HCT116 (cell line): ENCODE data around the gene GGCT. TPM values are rescaled to one million over a fixed set of nuclear protein-coding genes. Genes with fewer than 3 reads are reported as not detected.

ENCODE experiments used
- ATAC-seq: fragments of 200-7000 bp; cut with Tn5 transposase; 2 replicates; pipeline ENCODE4 v1.9.1; 2020; ENCODE audit warnings: mild to moderate bottlenecking, moderate library complexity
- BruUV-seq: library from RNA; stranded (reverse); fragments of 400-500 nt; replicated peaks from 2 replicates; lab custom pipeline; 2021; lab: Mats Ljungman, UMichigan
- CTCF ChIA-PET: fragments of 300-600 bp; sonication (Branson Sonifier 250); formaldehyde crosslinking; loops from one replicate; lab custom pipeline; 2021; ENCODE audit warnings: antibody characterized with exemption; lab: Charles Lee
- POLR2A ChIA-PET: fragments of 300-600, 350-600 bp; sonication (Branson Sonifier 250); formaldehyde crosslinking; loops from one replicate; lab custom pipeline; 2021; ENCODE audit warnings: antibody characterized with exemption; lab: Charles Lee
- RAD21 ChIA-PET, 2 experiments: fragments of 300-600 bp; sonication (Branson Sonifier 250); formaldehyde crosslinking; loops; one replicate each; lab custom pipeline; 2023; ENCODE audit warnings: low total read pairs in 2 of 2; ENCODE audit not compliant: uncharacterized antibody in 2 of 2, unreplicated experiment in 2 of 2, low non-redundant PET in 1 of 2; lab: Charles Lee
- DNase-seq: peaks from one replicate; pipeline ENCODE4 v3.0.0-alpha.2; 2010; ENCODE audit warnings: low read depth, low spot score
- H2AFZ ChIP-seq: fragments of 200-600 bp; shearing (Covaris generic), sonication (generic); 2 replicates; pipeline ENCODE4 v1.6.1; 2017; ENCODE audit warnings: low read depth, mixed run types, mixed read lengths, antibody characterized with exemption, low read length; ENCODE audit not compliant: poor library complexity, severe bottlenecking
- H3K27ac ChIP-seq: 2 replicates; pipeline ENCODE4 v1.5.1; 2012; ENCODE audit warnings: low read depth, low read length
- H3K27me3 ChIP-seq: fragments of 200-600 bp; sonication (generic); 2 replicates; pipeline ENCODE4 v1.6.1; 2016; ENCODE audit warnings: mixed run types, low read length, mixed read lengths; ENCODE audit not compliant: insufficient read depth
- H3K36me3 ChIP-seq, 2 experiments: fragments of 200-500 bp in 1 of 2; fragments of 200-600 bp in 1 of 2; sonication (Bioruptor generic) in 1 of 2; sonication (generic) in 1 of 2; 2 replicates each; pipeline versions ENCODE4 v1.5.1 to v1.6.1; 2014 to 2016; ENCODE audit warnings: low read length in 2 of 2, inconsistent platforms in 1 of 2, mixed read lengths in 1 of 2, mixed run types in 1 of 2; ENCODE audit not compliant: insufficient read depth in 2 of 2, control insufficient read depth in 1 of 2
- H3K4me1 ChIP-seq, 2 experiments: fragments of 200-600 bp in 1 of 2; sonication (generic) in 1 of 2; 2 replicates each; pipeline versions ENCODE4 v1.5.1 to v1.6.1; 2012 to 2017; ENCODE audit warnings: low read length in 2 of 2, inconsistent platforms in 1 of 2, mild to moderate bottlenecking in 1 of 2, mixed read lengths in 1 of 2, mixed run types in 1 of 2, moderate library complexity in 1 of 2; ENCODE audit not compliant: insufficient read depth in 2 of 2, control insufficient read depth in 1 of 2
- H3K4me2 ChIP-seq: fragments of 200-600 bp; sonication (generic); 2 replicates; pipeline ENCODE4 v1.6.1; 2017; ENCODE audit warnings: mixed run types, low read length, mixed read lengths
- H3K4me3 ChIP-seq, 2 experiments: fragments of 200-600 bp in 1 of 2; sonication (generic) in 1 of 2; replicated peaks in 1 of 2; 2 replicates each; pipeline ENCODE4 v1.5.1; 2011 to 2016; ENCODE audit warnings: low read length in 2 of 2, control low read depth in 1 of 2, low read depth in 1 of 2, mild to moderate bottlenecking in 1 of 2, mixed read lengths in 1 of 2, mixed run types in 1 of 2
- H3K79me2 ChIP-seq: fragments of 200-600 bp; sonication (generic); 2 replicates; pipeline ENCODE4 v1.6.1; 2017; ENCODE audit warnings: mild to moderate bottlenecking, mixed run types, low read length, moderate library complexity, mixed read lengths; ENCODE audit not compliant: insufficient read depth
- H3K9ac ChIP-seq: fragments of 200-600 bp; sonication (generic); 2 replicates; pipeline ENCODE4 v1.6.1; 2016; ENCODE audit warnings: low read length, mixed read lengths
- H3K9me2 ChIP-seq: fragments of 200-600 bp; sonication (generic), shearing (Covaris generic); 2 replicates; pipeline ENCODE4 v1.6.1; 2017; ENCODE audit warnings: mixed run types, mild to moderate bottlenecking, moderate library complexity; ENCODE audit not compliant: insufficient read depth
- H3K9me3 ChIP-seq, 2 experiments: fragments of 200-500 bp in 1 of 2; fragments of 200-600 bp in 1 of 2; sonication (Bioruptor generic) in 1 of 2; sonication (generic) in 1 of 2; 2 replicates each; pipeline ENCODE4 v1.6.1; 2014 to 2017; ENCODE audit warnings: low read length in 2 of 2, mixed read lengths in 2 of 2, inconsistent platforms in 1 of 2, low read depth in 1 of 2, mild to moderate bottlenecking in 1 of 2, mixed run types in 1 of 2, moderate library complexity in 1 of 2; ENCODE audit not compliant: control insufficient read depth in 1 of 2, insufficient read depth in 1 of 2
- H4K20me1 ChIP-seq: fragments of 200-600 bp; sonication (generic), shearing (Covaris generic); 2 replicates; pipeline ENCODE4 v1.6.1; 2017; ENCODE audit warnings: mixed run types, mild to moderate bottlenecking, moderate library complexity; ENCODE audit not compliant: insufficient read depth
- ATF3 ChIP-seq: IDR thresholded peaks from 2 replicates; pipeline ENCODE4 v1.6.1; 2012
- CBX3 ChIP-seq: IDR thresholded peaks from 2 replicates; pipeline ENCODE4 v1.6.1; 2012; ENCODE audit warnings: low read depth
- CEBPB ChIP-seq: IDR thresholded peaks from 2 replicates; pipeline ENCODE4 v1.6.1; 2012; ENCODE audit warnings: low read depth
- CTCF ChIP-seq, 3 experiments: fragments of 200-600 bp in 1 of 3; sonication (generic) in 1 of 3; IDR thresholded peaks in 2 of 3; conservative IDR thresholded peaks in 1 of 3; 2 replicates each; pipeline ENCODE4 v1.5.1; 2012 to 2017; ENCODE audit warnings: low read depth in 2 of 3, low read length in 2 of 3, antibody characterized with exemption in 1 of 3, borderline replicate concordance in 1 of 3, control low read depth in 1 of 3, mild to moderate bottlenecking in 1 of 3, mixed read lengths in 1 of 3, mixed run types in 1 of 3, moderate library complexity in 1 of 3; ENCODE audit not compliant: insufficient read depth in 1 of 3
- ELF1 ChIP-seq: IDR thresholded peaks from 2 replicates; pipeline ENCODE4 v1.6.1; 2012; ENCODE audit warnings: low read depth, borderline replicate concordance
- EZH2 ChIP-seq: fragments of 200-600 bp; sonication (generic); IDR thresholded peaks from 2 replicates; pipeline ENCODE4 v1.6.1; 2017; ENCODE audit warnings: antibody characterized with exemption, mixed run types
- EZH2phosphoT487 ChIP-seq: fragments of 200-600 bp; IDR thresholded peaks from 2 replicates; pipeline ENCODE4 v1.6.1; 2018; ENCODE audit warnings: antibody characterized with exemption, borderline replicate concordance
- FOSL1 ChIP-seq: IDR thresholded peaks from 2 replicates; pipeline ENCODE4 v1.6.1; 2012; ENCODE audit warnings: low read depth
- JUND ChIP-seq: IDR thresholded peaks from 2 replicates; pipeline ENCODE4 v1.6.1; 2012
- MAX ChIP-seq: IDR thresholded peaks from 2 replicates; pipeline ENCODE4 v1.6.1; 2012
- POLR2A ChIP-seq: IDR thresholded peaks from 2 replicates; pipeline ENCODE4 v1.7.0; 2011; ENCODE audit warnings: borderline replicate concordance; ENCODE audit not compliant: insufficient read depth, insufficient read length; ENCODE audit errors: extremely low read depth
- POLR2AphosphoS5 ChIP-seq: IDR thresholded peaks from 2 replicates; pipeline ENCODE4 v1.6.1; 2011; ENCODE audit warnings: mild to moderate bottlenecking, low read depth, low read length, moderate library complexity
- SIN3A ChIP-seq: IDR thresholded peaks from 2 replicates; pipeline ENCODE4 v1.6.1; 2012; ENCODE audit warnings: low read depth
- TCF7L2 ChIP-seq: IDR thresholded peaks from 2 replicates; pipeline ENCODE4 v1.7.0; 2011; ENCODE audit warnings: borderline replicate concordance, inconsistent platforms; ENCODE audit not compliant: insufficient read depth, insufficient read length; ENCODE audit errors: extremely low read depth
- ZBTB33 ChIP-seq: IDR thresholded peaks from 2 replicates; pipeline ENCODE4 v1.6.1; 2011; ENCODE audit warnings: mild to moderate bottlenecking, low read length, moderate library complexity; ENCODE audit not compliant: insufficient replicate concordance; ENCODE audit errors: extremely low read depth
- ZFX ChIP-seq: fragments of 450-650 bp; IDR thresholded peaks from 2 replicates; pipeline ENCODE4 v1.6.1; 2017
- ZNF274 ChIP-seq: fragments of 200-500 bp; sonication (Bioruptor generic); IDR thresholded peaks from 2 replicates; pipeline ENCODE4 v1.6.1; 2014; ENCODE audit warnings: mild to moderate bottlenecking, low read depth, low read length, inconsistent platforms
- intact Hi-C: fragments of 100-400 bp; cut with micrococcal nuclease; formaldehyde crosslinking; loops from 2 replicates; pipeline ENCODE4 v1.10.0; 2022
- total RNA-seq: library from RNA; stranded (reverse); gene quantifications from one replicate; pipeline ENCODE4 v1.2.1, GENCODE V29; 2021; ENCODE audit not compliant: unreplicated experiment

The GGCT gene
- total RNA-seq, 1 experiment from 2014 or later = 60.6 TPM

GRCh38 chr7:30450983-30451497 is 53.6 kb downstream of the GGCT start:
- RAD21 ChIA-PET = no interaction called here
- Histone ChIP-seq H4K20me1 (no peaks in the 10 kb centered on the region), H3K4me2 (no peak overlapping the region), H3K36me3 (peaks cover 0 to 1% of the 10 kb centered on the region in 2 experiments; a peak in 1 of 4 replicates), H2AFZ (no peak overlapping the region), H3K4me3 (no peak overlapping the region), H3K9me3 (no peaks in the 10 kb centered on the region), H3K79me2 (no peaks in the 10 kb centered on the region), H3K9me2 (no peaks in the 10 kb centered on the region), H3K9ac (no peak overlapping the region), H3K4me1 (no peaks in the 10 kb centered on the region), H3K27ac (no peak overlapping the region), H3K27me3 (no peaks in the 10 kb centered on the region)
- CTCF ChIA-PET = no interaction called here
- intact Hi-C loops = no loop called here
- TF ChIP-seq FOSL1 (no peak), POLR2AphosphoS5 (no peak), ZNF274 (no peak), MAX (no peak), ZFX (no peak), JUND (no peak), EZH2phosphoT487 (no peak), CBX3 (no peak), ELF1 (no peak), EZH2 (no peak)
- no TSS peak for BruUV-seq
- DNase-seq (no peak), ATAC-seq (no peak)
- POLR2A ChIA-PET = no interaction called here

GRCh38 chr7:30450240-30450982 is 54.2 kb downstream of the GGCT start:
- no peaks in the 10 kb centered on the region for H3K4me1 ChIP-seq
- H3K27me3 ChIP-seq = no peaks in the 10 kb centered on the region
- H3K36me3 ChIP-seq = no peaks in the 10 kb centered on the region; a peak in 1 of 4 replicates
- H3K9me2 ChIP-seq = no peaks in the 10 kb centered on the region
- no peak overlapping the region for H3K27ac ChIP-seq
- no peaks in the 10 kb centered on the region for H4K20me1 ChIP-seq
- no peak for ATAC-seq
- RAD21 ChIA-PET = no interaction called here
- no peak overlapping the region for H2AFZ ChIP-seq
- H3K9ac ChIP-seq = no peak overlapping the region
- no peak overlapping the region for H3K4me3 ChIP-seq
- BruUV-seq = no TSS peak
- POLR2A ChIA-PET = no interaction called here
- H3K9me3 ChIP-seq = no peaks in the 10 kb centered on the region
- H3K79me2 ChIP-seq = no peaks in the 10 kb centered on the region
- H3K4me2 ChIP-seq = no peak overlapping the region
- intact Hi-C loops = no loop called here
- CTCF ChIA-PET = no interaction called here
- no peak for DNase-seq
- TF ChIP-seq POLR2A (no peak), ZNF274 (no peak), CTCF (IDR thresholded peaks at IDR 0.05 in 2 of 3, conservative IDR thresholded peaks at IDR 0.05 in 1 of 3; ENCODE audit: borderline replicate concordance in 1 of 3, insufficient read depth in 1 of 3, low read depth in 2 of 3, low read length in 2 of 3) (no peak), JUND (no peak), ELF1 (no peak), TCF7L2 (no peak), CEBPB (no peak), ATF3 (no peak), SIN3A (no peak), ZBTB33 (no peak)
